ENCODE measurements around the gene CLEC4F.
"Not testable (repeated sequence)": the region's sequence is repeated elsewhere in the genome, so short reads cannot be mapped to it uniquely, and the experiment has no call there.

CLEC4F gene

DNA sequence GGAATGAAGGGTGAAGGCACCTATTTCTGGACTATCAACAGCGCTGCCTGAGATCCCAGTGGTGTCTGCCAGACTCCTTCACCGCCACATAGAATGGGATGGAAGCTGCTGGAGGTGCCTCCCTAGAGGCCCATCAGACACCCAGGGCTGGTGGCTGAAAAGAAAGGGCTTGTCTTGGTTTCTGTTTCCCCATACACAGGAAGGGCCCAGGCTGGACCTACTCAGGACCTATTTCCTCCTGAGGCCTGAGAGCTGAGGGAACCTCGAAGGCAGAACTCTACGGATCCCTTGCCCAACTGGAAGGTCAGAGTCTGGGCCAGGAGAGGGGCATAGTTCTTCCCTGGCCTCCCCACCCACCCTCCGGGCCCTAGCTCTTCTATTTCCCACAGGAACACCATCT lies 2.9 kb upstream of the CLEC4F start:
- DNase-seq, result no peak

GRCh38 chr2:70822843-70823242 lies 2.4 kb upstream of the CLEC4F start:
- no peak for DNase-seq

DNA sequence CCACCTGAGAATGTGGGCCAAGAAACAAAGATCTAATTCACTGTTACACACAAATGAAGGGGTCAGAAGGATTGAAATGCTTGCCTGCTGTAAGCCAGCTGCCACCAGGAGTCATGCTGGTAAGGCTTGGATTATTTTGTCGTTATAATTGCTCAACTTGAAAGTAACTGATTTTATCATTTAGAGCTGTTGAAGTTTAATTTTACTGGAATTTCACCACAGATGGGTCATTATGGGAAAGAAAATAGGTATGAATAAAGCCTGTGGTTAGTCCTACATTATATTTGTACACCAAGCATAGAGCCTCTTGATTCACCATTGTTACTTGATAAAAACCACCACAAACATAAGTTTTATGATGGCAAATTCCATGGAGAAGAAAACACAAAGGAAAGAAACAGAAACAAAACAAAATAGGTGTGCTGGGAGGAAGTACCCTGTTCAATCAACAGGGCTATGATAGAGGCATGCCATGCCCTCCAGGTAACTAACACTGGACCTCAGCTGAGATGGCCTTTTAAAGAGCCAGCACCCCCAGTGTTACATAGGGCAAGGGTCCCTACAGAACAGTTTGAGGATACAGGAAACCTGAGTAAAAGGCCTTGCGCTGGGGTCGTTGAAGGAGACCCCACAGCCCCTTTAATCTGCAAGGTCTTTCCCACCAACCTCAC lies 3.0 kb downstream of the CLEC4F start:
- no peak for DNase-seq

GRCh38 chr2:70816726-70817125 lies 3.7 kb downstream of the CLEC4F start:
- DNase-seq, result no peak

DNA sequence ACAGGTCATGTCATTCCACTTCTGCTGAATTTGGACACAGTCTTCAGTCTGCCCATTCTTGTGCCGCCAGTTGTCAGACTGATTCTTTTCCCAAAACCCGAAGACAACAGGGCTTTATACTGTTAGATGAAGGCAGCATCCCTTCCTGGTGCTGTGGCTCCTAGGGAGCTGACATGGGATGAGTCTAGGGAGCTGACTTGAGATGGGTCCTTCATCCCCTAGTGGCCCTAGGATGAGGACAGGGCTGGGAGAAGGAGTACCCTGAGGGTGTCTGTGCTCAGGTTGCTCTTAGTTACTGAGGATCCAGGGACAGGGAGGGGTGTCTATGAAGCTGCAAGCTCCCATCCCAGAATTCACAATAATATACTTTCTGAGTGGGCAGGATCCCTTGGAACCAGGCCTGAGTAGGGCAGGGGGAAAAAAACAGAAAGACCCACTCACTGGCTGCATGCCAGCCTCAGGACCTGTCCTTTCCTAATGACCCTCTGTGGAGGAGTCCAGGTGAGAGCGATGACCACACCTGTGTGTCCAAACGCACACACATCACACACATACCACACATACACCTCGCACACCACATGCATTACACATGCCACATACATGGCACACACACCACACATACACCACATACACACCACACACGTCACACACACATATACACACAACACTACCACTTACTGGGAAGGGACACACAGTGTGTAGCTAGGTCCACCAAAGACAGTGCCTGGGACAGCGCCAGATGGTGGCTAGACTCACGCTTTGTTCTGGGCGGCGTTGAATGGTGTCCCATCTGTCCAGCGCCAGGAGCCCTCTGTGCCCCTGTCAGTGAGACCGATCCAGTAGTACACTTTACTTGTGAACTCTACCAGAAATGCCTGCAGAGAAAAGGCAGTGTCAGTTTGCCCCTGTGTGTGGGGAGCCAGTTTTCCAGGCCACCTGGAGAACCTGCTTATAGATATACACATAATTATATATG lies 11.1 kb downstream of the CLEC4F start:
- DNase-seq, result no peak

GRCh38 chr2:70807828-70808118 lies 12.6 kb downstream of the CLEC4F start:
- no peak for DNase-seq

DNA sequence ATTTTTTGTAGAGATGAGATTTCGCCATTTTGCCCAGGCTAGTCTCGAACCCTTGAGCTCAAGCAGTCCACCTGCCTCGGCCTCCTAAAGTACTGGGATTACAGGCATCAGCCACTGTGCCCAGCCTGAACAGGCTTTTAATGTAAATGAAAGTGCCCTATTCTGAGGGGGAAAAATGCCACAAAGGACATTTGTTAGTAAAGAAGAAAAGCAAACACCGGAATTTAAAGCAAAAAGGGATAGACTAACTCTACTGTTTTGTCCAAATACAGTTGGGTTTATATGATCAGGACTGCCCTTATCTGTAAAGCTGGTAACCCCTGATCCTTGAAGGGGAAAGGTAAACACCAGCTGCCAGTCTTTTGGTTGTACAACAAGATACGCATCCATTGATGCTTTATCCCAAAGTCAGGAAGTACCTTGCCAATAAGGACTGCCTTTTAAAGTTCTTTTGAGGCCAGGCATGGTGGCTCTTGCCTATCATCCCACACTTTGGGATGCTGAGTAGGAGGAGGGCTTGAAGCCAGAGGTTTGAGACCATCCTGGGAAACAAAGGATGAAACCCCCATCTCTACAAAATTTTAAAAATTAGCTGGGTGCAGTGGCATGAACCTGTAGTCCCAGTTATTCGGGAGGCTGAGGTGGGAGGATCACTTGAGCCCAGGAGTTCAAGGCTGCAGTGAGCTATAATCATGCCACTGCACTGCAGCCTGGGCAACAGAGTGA lies 13.1 kb downstream of the CLEC4F start:
- no peak for DNase-seq

DNA sequence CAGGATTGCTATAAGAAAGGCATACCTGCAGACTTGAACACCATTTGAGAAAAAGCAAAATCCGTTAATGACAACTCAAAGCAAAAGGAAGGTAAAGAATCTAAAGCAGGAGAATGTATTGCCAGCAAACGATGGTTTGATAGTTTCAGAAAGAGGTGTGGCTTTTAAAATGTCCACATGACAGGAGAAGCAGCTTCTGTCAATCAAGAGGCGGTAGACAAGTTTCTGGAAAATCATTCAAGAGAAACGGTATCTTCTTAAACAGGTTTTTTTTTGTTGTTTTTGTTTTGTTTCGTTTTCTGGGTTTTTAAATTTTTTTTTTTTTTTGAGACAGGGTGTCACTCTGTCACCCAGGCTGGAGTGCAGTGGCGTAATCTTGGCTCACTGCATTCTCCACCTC lies 13.8 kb downstream of the CLEC4F start:
- no peak for DNase-seq

GRCh38 chr2:70806013-70806412 lies 14.4 kb downstream of the CLEC4F start:
- no peak for DNase-seq

DNA sequence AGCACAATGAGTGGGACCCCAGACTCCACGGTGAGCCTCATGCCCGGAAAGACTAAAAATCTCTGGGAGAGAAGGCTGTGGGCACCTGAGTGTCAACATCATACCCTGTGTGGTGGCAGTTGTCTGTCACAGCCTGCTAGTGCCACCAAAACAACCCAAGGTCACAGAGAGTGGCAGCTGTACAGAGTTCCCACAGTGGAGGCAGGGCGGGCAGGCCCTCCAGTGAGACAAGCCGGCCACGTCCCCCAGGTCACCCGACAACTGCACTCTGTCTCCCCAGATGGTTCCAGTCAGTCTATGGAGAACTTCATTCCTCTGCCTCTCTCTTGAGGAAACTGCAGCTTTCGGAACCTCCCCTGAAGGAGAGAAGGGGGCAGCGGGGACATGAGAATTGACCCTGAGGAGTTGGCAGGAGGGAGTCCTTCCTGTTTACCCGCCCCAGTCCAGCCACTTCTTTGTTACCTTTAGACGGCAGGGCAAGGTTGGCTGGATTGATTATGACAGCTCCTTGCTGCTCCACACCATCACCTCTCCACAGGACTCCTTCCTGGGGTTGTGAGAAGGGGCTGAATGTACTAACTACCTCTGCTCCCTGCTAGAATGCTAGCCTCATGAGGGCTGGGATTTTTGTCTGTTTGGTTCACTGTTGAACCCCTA lies 18.7 kb downstream of the CLEC4F start:
- no peak for DNase-seq

- no peak for DNase-seq
These were observed 20.7 kb downstream of the CLEC4F start for GRCh38 chr2:70799706-70800105.

GRCh38 chr2:70797996-70798395 lies 22.4 kb downstream of the CLEC4F start:
- not testable (repeated sequence) for DNase-seq

GRCh38 chr2:70797506-70797905 lies 22.9 kb downstream of the CLEC4F start:
- DNase-seq, result no peak

- no peak for DNase-seq
These were observed 24.1 kb downstream of the CLEC4F start for GRCh38 chr2:70796262-70796661.

DNA sequence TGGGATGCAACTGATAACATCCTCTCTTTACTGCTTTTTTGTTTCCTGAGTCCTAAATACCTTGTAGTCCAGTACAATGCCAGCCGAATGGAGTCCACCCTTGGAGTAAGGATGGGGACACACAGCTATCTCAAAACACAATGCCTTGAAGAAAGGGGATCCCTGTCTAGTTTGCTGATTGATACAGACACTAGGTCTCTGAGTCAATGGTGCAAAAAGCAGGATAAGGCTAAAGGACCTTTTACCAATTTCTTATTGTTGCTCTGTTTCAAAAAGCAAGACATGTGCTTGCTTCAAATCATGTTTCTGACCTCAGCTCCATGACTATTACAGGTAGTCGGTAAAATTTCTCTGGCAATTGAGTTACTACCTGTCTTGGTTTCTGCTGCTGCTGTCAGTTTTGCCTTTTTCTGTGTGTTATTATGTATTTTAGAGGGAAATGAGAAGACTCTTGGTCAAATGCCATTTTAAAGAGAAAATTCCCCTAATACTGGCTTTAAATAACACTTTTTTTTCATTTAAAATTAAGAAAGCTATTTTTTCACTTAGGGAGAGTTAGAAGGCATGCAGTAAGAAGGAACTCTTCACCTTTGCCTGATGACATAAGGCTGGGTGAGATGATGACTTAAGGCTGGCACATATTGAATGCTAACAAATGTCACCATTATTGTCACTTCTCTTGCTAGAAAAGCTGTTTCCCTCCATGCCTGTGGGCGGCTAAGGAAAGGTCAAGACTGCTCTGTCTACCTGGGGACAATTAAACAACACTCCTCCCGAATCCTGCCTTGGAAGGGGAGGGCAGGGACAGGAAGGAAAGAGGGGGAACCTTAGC lies 25.0 kb downstream of the CLEC4F start:
- DNase-seq, result no peak

GRCh38 chr2:70793450-70793849 lies 26.9 kb downstream of the CLEC4F start:
- peak in 1 of 2 donors; percentile 15 for DNase-seq

DNA sequence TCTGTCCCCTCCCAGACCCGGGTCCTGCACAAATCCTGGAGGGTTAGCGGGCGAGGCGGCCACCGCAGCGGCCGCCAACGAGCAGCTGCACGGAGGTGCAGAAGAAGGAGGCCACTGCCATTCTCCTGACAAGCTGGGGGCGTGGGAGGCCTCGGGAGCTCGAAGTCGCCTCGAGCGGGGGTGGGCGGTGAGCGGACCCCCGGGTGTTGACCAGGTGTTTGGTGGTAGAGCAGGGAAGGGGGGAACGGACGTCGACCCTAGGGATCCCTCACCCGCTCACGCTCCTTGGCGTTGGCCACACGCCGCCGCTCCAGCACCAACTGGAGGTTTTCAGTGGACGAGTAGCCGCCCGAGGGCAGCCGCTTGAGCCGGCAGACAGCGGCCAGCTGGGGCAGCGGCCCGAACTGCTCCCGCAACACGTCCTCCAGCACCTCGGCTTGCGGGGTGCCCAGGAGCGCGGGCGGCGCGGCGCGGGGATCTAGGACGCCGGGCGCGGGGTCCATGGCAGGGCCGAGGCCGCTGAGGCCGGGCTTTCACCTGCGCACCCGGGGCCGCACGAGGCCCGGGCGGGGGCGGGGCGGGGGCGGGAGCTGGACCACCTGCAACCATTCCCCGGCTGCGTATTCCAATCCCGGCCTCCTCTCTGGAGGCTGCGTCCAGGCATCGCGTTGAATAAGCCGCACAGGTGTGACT lies 30.1 kb downstream of the CLEC4F start, which contains the start of gene FIGLA:
TSS of gene FIGLA (minus strand) at position 508 of the 693 bp plus-strand sequence. CDS start at position 503, 5 bp downstream.
- no peak for DNase-seq

GRCh38 chr2:70789304-70790135 lies 30.9 kb downstream of the CLEC4F start:
- DNase-seq, result peak; percentile 8 to 50

DNA sequence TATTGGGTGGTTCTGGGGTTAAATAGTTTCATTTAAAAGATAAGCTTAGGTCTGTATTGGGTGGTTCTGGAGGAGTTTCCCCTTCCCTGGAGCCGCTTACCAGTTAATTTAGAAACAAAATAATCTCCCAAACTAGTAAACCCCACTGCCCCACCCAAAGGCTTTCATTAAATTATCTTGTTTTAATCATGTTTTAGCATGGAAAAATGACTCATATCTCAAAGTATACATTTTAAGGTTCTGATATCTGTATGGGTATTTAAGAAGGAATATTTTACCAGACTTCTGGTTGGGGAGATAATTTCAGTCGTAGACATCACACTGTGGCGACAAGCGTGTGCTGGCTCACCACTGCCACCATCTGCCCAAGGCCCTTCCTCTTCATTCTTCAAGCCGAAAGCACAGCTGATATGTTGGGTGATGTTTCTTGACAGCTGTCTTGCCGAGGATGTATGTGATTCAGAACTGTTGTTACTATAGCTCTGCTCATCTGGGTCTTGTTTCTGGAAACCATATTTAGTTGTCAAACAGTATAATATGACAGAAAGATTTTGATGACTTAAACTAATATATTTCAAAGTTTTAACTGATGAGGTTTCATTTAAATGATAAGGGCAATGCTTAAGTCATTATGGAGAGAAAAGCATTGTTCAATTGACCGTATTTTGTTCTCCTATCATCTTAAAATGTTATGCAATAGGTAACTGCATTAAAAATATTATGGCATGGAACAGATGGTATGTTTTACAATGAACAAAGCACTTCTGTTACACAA lies 35.1 kb downstream of the CLEC4F start:
- no peak for DNase-seq

GRCh38 chr2:70784320-70784719 lies 36.1 kb downstream of the CLEC4F start:
- DNase-seq, result no peak
